ENCODE results near the gene RALA.

RALA gene

GRCh38 chr7:39605087-39605486 lies 18.3 kb upstream of the RALA start:
- H3K36me3 ChIP-seq (ENCODE audit: insufficient read depth, low read length): no peaks in the 10 kb centered on the region
- no peaks in the 10 kb centered on the region for H3K9me3 ChIP-seq (ENCODE audit: control insufficient read depth, insufficient read depth, low read length)
- H3K9ac ChIP-seq (ENCODE audit: low read depth, low read length): no peak overlapping the region
- no peaks in the 10 kb centered on the region for H3K4me1 ChIP-seq (ENCODE audit: insufficient read depth, low read length)

GRCh38 chr7:39606352-39606751 lies 17.0 kb upstream of the RALA start:
- no peaks in the 10 kb centered on the region for H3K36me3 ChIP-seq (ENCODE audit: insufficient read depth, low read length)
- H3K4me1 ChIP-seq (ENCODE audit: insufficient read depth, low read length): no peaks in the 10 kb centered on the region
- no peaks in the 10 kb centered on the region for H3K9me3 ChIP-seq (ENCODE audit: control insufficient read depth, insufficient read depth, low read length)
- no peak overlapping the region for H3K9ac ChIP-seq (ENCODE audit: low read depth, low read length)

GRCh38 chr7:39606941-39607340 lies 16.4 kb upstream of the RALA start:
- Histone ChIP-seq H3K9ac (ENCODE audit: low read depth, low read length) (no peak overlapping the region), H3K9me3 (ENCODE audit: control insufficient read depth, insufficient read depth, low read length) (no peaks in the 10 kb centered on the region), H3K4me1 (ENCODE audit: insufficient read depth, low read length) (no peaks in the 10 kb centered on the region), H3K36me3 (ENCODE audit: insufficient read depth, low read length) (no peaks in the 10 kb centered on the region)

- Histone ChIP-seq H3K9me3 (ENCODE audit: control insufficient read depth, insufficient read depth, low read length) (no peaks in the 10 kb centered on the region), H3K9ac (ENCODE audit: low read depth, low read length) (no peak overlapping the region), H3K36me3 (ENCODE audit: insufficient read depth, low read length) (no peaks in the 10 kb centered on the region), H3K4me1 (ENCODE audit: insufficient read depth, low read length) (no peaks in the 10 kb centered on the region)
These were observed 15.5 kb upstream of the RALA start for GRCh38 chr7:39607865-39608264.

- Histone ChIP-seq H3K9ac (ENCODE audit: low read depth, low read length) (no peak overlapping the region), H3K9me3 (ENCODE audit: control insufficient read depth, insufficient read depth, low read length) (no peaks in the 10 kb centered on the region), H3K36me3 (ENCODE audit: insufficient read depth, low read length) (no peaks in the 10 kb centered on the region), H3K4me1 (ENCODE audit: insufficient read depth, low read length) (no peaks in the 10 kb centered on the region)
These were observed 15.1 kb upstream of the RALA start for GRCh38 chr7:39608278-39608677.

GRCh38 chr7:39609113-39609934 lies 14.0 kb upstream of the RALA start:
- no peaks in the 10 kb centered on the region for H3K4me1 ChIP-seq (ENCODE audit: insufficient read depth, low read length)
- no peaks in the 10 kb centered on the region for H3K36me3 ChIP-seq (ENCODE audit: insufficient read depth, low read length)
- H3K9me3 ChIP-seq (ENCODE audit: control insufficient read depth, insufficient read depth, low read length): no peaks in the 10 kb centered on the region
- peak overlapping the region; percentile 48; the same call in 1 of the 2 replicates for H3K9ac ChIP-seq (ENCODE audit: low read depth, low read length)

- H3K9me3 ChIP-seq (ENCODE audit: control insufficient read depth, insufficient read depth, low read length): no peaks in the 10 kb centered on the region
- peak overlapping the region; percentile 48; the same call in 1 of the 2 replicates for H3K9ac ChIP-seq (ENCODE audit: low read depth, low read length)
- no peaks in the 10 kb centered on the region for H3K4me1 ChIP-seq (ENCODE audit: insufficient read depth, low read length)
- no peaks in the 10 kb centered on the region for H3K36me3 ChIP-seq (ENCODE audit: insufficient read depth, low read length)
These were observed 13.5 kb upstream of the RALA start for GRCh38 chr7:39609935-39610263.

- Histone ChIP-seq H3K4me1 (ENCODE audit: insufficient read depth, low read length) (no peaks in the 10 kb centered on the region), H3K9ac (ENCODE audit: low read depth, low read length) (no peak overlapping the region), H3K9me3 (ENCODE audit: control insufficient read depth, insufficient read depth, low read length) (no peaks in the 10 kb centered on the region), H3K36me3 (ENCODE audit: insufficient read depth, low read length) (no peaks in the 10 kb centered on the region)
These were observed 9.8 kb upstream of the RALA start for GRCh38 chr7:39613577-39613976.

- Histone ChIP-seq H3K4me1 (ENCODE audit: insufficient read depth, low read length) (no peaks in the 10 kb centered on the region), H3K9ac (ENCODE audit: low read depth, low read length) (no peak overlapping the region), H3K9me3 (ENCODE audit: control insufficient read depth, insufficient read depth, low read length) (no peaks in the 10 kb centered on the region), H3K36me3 (ENCODE audit: insufficient read depth, low read length) (no peaks in the 10 kb centered on the region)
These were observed 9.1 kb upstream of the RALA start for GRCh38 chr7:39614299-39614698.

GRCh38 chr7:39615350-39615975 lies 7.9 kb upstream of the RALA start:
- Histone ChIP-seq H3K9ac (ENCODE audit: low read depth, low read length) (no peak overlapping the region), H3K36me3 (ENCODE audit: insufficient read depth, low read length) (no peaks in the 10 kb centered on the region), H3K9me3 (ENCODE audit: control insufficient read depth, insufficient read depth, low read length) (no peaks in the 10 kb centered on the region), H3K4me1 (ENCODE audit: insufficient read depth, low read length) (no peaks in the 10 kb centered on the region)

GRCh38 chr7:39616138-39616537 lies 7.2 kb upstream of the RALA start:
- Histone ChIP-seq H3K4me1 (ENCODE audit: insufficient read depth, low read length) (no peaks in the 10 kb centered on the region), H3K9me3 (ENCODE audit: control insufficient read depth, insufficient read depth, low read length) (no peaks in the 10 kb centered on the region), H3K36me3 (ENCODE audit: insufficient read depth, low read length) (no peaks in the 10 kb centered on the region), H3K9ac (ENCODE audit: low read depth, low read length) (no peak overlapping the region)

- H3K4me1 ChIP-seq (ENCODE audit: insufficient read depth, low read length): 0 out of 2 replicates have a peak, but pooled peaks cover 3% of the 10 kb centered on the region
These were observed 6.4 kb upstream of the RALA start for GRCh38 chr7:39617005-39617404.

GRCh38 chr7:39618868-39619267 lies 4.5 kb upstream of the RALA start:
- no peaks in the 10 kb centered on the region for H3K36me3 ChIP-seq (ENCODE audit: insufficient read depth, low read length)
- H3K4me1 ChIP-seq (ENCODE audit: insufficient read depth, low read length): 0 out of 2 replicates have a peak, but pooled peaks cover 3% of the 10 kb centered on the region
- no peaks in the 10 kb centered on the region for H3K9me3 ChIP-seq (ENCODE audit: control insufficient read depth, insufficient read depth, low read length)
- no peak overlapping the region for H3K9ac ChIP-seq (ENCODE audit: low read depth, low read length)

More at GRCh38 chr7:39617005-39617404, 6.4 kb upstream of the RALA start:
- Histone ChIP-seq H3K9me3 (ENCODE audit: control insufficient read depth, insufficient read depth, low read length) (no peaks in the 10 kb centered on the region), H3K9ac (ENCODE audit: low read depth, low read length) (no peak overlapping the region), H3K36me3 (ENCODE audit: insufficient read depth, low read length) (no peaks in the 10 kb centered on the region)

- Histone ChIP-seq H3K4me1 (ENCODE audit: insufficient read depth, low read length) (peaks cover 7% of the 10 kb centered on the region; the same call in 1 of the 2 replicates), H3K9ac (ENCODE audit: low read depth, low read length) (no peak overlapping the region), H3K9me3 (ENCODE audit: control insufficient read depth, insufficient read depth, low read length) (no peaks in the 10 kb centered on the region), H3K36me3 (ENCODE audit: insufficient read depth, low read length) (no peaks in the 10 kb centered on the region)
These were observed 2.9 kb upstream of the RALA start for GRCh38 chr7:39620486-39620885.

- Histone ChIP-seq H3K36me3 (ENCODE audit: insufficient read depth, low read length) (no peaks in the 10 kb centered on the region), H3K9ac (ENCODE audit: low read depth, low read length) (no peak overlapping the region), H3K9me3 (ENCODE audit: control insufficient read depth, insufficient read depth, low read length) (no peaks in the 10 kb centered on the region), H3K4me1 (ENCODE audit: insufficient read depth, low read length) (peaks cover 9% of the 10 kb centered on the region; the same call in 1 of the 2 replicates)
These were observed 2.1 kb upstream of the RALA start for GRCh38 chr7:39621261-39621660.
